Tibial nerve (tissue), 4 donors: ENCODE measurements around the gene ACBD7.

Source experiments
- EP300 ChIP-seq, 2 donors: sonication (generic); formaldehyde crosslinking; IDR thresholded peaks; one replicate each; pipeline ENCODE4 v1.6.1; 2017; ENCODE audit warnings: antibody characterized with exemption in 2 of 2, mild to moderate bottlenecking in 1 of 2
- POLR2A ChIP-seq, 2 donors: fragments of 450-650 bp; IDR thresholded peaks; one replicate each; pipeline ENCODE4 v1.6.1; 2017; ENCODE audit warnings: antibody characterized with exemption in 2 of 2, mild to moderate bottlenecking in 2 of 2, moderate library complexity in 2 of 2
- TF ChIP-seq, protein P1 (sequence below), 5 experiments: fragments of 200-600 bp in 3 of 5; fragments of 450-650 bp in 2 of 5; sonication (generic) in 3 of 5; IDR thresholded peaks; one replicate each; pipeline ENCODE4 v1.5.1; 2016 to 2019; ENCODE audit warnings: antibody characterized with exemption in 5 of 5, mild to moderate bottlenecking in 3 of 5, moderate library complexity in 2 of 5

- TF ChIP-seq POLR2A (IDR thresholded peaks at IDR 0.05) (no peak), EP300 (IDR thresholded peaks at IDR 0.05) (no peak)
- TF ChIP-seq, protein P1, sequence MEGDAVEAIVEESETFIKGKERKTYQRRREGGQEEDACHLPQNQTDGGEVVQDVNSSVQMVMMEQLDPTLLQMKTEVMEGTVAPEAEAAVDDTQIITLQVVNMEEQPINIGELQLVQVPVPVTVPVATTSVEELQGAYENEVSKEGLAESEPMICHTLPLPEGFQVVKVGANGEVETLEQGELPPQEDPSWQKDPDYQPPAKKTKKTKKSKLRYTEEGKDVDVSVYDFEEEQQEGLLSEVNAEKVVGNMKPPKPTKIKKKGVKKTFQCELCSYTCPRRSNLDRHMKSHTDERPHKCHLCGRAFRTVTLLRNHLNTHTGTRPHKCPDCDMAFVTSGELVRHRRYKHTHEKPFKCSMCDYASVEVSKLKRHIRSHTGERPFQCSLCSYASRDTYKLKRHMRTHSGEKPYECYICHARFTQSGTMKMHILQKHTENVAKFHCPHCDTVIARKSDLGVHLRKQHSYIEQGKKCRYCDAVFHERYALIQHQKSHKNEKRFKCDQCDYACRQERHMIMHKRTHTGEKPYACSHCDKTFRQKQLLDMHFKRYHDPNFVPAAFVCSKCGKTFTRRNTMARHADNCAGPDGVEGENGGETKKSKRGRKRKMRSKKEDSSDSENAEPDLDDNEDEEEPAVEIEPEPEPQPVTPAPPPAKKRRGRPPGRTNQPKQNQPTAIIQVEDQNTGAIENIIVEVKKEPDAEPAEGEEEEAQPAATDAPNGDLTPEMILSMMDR (IDR thresholded peaks at IDR 0.05), result no peak
Measured at GRCh38 chr10:15123749-15124184, 35.2 kb upstream of the ACBD7 start.
